ENCODE measurements around the gene ASB7.

Gene ASB7

GRCh38 chr15:100687582-100688141 lies 85.3 kb downstream of the ASB7 start:
- DNase-seq, result no peak

DNA sequence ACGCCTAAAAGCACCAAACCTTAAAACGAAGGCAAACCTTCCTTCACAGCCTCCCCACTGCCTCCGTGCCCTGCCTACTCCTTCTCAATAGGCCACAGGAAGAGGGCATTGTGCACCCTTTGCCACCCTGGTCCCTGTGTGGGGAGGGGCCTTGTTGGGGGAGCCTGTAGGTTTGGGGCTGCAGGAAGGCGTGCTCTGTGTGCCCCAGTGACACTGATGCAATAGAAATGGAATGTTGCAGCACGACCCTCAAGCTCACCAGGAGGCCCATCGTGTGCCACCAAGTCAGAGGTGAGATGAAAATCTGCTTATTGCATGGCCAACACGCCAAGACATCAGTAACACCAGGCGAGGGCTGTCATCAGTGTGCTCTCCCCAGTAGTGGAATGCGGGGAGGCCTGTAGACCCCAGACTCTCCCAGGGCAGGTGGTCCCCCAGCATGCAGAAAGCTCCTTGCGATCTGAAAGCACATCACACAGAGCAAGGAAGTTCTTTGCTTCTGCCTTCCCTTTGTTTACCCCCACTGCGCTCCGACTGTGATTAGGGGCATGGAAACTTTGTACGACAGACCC lies 86.2 kb downstream of the ASB7 start:
- no peak for DNase-seq

GRCh38 chr15:100689131-100689899 lies 86.9 kb downstream of the ASB7 start:
- no peak for DNase-seq

GRCh38 chr15:100690032-100690794 lies 87.8 kb downstream of the ASB7 start:
- no peak for DNase-seq

GRCh38 chr15:100690795-100691158 lies 88.4 kb downstream of the ASB7 start:
- no peak for DNase-seq

GRCh38 chr15:100691321-100691720 lies 88.9 kb downstream of the ASB7 start:
- DNase-seq, result no peak

DNA sequence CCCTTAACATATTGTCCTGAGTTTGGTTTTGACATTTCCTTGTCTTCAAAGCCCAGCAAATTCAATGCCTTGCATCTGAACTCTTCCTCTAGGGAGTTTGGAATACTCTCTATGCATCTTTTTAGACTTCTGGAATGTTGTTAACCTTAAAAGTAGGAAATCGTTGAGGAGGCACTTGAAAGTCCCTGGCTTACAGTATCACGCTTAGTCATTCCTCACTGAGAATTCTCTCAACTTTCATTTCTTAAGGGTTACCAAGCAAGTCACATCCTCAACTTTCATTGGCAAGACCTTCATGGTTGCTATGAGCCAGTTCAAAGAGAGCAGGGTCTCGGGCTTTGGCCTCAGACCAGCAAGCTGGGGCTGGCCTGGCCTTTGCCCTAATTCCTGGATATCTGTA lies 89.9 kb downstream of the ASB7 start:
- no peak for DNase-seq

- no peak for DNase-seq
Observed at GRCh38 chr15:100692671-100693070, 90.3 kb downstream of the ASB7 start.

DNA sequence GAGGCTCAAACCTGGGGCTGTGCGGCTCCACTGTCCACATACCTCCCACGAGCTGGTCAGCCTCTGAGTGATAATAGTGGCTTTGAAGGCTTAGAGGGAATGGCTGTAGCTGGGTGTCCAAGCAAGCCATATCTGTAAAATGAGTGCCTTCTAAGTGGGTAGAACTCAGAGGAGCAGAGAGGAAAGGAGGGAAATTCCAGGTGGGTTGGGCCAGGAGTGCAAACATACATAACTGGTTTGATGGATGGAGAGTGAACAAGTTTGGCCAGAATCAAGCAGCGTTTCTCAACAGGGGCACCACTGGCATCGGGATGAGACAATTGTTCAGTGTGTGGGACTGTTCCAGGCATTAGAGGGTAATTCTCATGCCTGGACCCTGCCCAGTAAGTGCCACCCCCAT lies 91.1 kb downstream of the ASB7 start:
- no peak for DNase-seq

DNA sequence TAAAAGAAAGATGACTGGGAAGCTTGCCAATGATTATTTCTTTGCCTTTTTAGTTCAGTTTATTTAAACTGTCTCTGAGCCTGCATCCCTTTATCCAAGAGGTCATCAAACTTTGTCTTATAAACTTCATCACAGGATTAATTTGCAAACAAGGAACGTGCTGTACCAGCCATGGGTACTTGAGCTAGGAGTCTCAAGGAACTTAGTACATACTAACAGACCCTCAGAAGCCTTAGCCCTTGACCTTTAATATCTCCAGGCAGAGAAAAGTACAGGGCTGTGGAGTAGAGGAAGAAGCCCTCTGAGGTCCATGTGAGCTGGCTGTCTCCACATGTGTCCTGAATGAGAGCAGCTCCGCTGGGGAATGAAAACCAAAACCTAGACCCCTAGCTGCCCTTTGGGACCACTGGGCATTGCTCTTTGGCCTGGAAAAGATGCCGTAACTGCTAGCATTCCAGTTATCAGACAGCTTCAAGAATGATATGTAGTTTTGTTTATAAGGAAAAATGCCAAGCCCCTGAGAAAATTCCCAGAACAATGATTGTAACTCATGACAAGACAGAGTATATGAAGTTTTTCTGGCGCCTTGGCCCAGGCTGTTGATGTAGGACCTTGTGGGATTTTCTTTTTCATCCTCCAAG lies 92.1 kb downstream of the ASB7 start:
- DNase-seq, result no peak

DNA sequence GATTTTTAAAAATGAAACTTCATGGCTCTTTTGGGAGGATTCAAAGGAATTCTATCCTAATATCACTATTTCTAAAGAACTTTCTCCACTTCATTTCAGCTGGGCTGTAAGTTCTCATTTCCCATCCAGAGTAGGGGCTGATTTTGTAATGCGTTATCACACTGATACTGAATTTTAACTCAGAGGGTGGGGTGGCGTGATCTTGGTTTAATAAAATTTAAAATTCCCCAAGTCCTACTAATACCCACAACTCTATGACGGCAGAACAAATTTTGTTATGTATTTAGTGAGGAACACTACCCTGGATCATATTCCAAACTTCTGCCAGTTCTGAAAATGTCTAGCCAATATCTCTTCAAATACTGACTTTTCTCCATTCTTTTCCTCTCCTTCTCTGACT lies 92.7 kb downstream of the ASB7 start:
- DNase-seq, result no peak

DNA sequence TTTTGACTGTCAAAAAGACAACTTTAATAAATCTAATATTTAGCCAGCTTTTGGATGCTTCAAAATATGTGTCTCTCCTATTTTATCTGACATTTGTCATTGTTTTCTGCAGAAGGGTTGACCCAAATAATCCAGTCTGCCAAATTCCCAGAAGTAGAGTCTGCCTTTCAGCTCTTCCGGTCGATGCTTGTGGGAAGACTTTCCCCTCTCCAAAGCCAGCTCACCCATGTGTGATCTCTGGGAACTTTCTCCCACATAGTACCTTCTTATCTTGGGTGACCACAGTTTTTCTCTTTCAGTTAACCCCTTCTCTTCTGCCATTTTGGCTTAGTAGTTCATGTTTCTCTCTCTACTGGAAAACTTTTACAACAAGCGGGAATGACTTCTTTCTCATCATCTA lies 94.1 kb downstream of the ASB7 start:
- DNase-seq, result no peak
